ENCODE measurements around the gene CARF.
"Not testable (repeated sequence)": the region's sequence is repeated elsewhere in the genome, so short reads cannot be mapped to it uniquely, and the experiment has no call there.

CARF gene

GRCh38 chr2:202941771-202942170 is 29.7 kb downstream of the CARF start:
- DNase-seq, result no peak

GRCh38 chr2:202944408-202944807 is 32.3 kb downstream of the CARF start:
- no peak for DNase-seq

- DNase-seq, result no peak
These were observed 32.7 kb downstream of the CARF start for GRCh38 chr2:202944816-202945215.

GRCh38 chr2:202945497-202945896 is 33.4 kb downstream of the CARF start:
- no peak for DNase-seq

- DNase-seq, result not testable (repeated sequence)
These were observed 37.3 kb downstream of the CARF start for GRCh38 chr2:202949333-202949732.

GRCh38 chr2:202950592-202950991 is 38.5 kb downstream of the CARF start:
- DNase-seq, result peak; percentile 68 to 87 (median 83)

GRCh38 chr2:202960524-202960923 is 48.4 kb downstream of the CARF start:
- DNase-seq, result no peak

- no peak for DNase-seq
These were observed 51.6 kb downstream of the CARF start for GRCh38 chr2:202963712-202964111.

GRCh38 chr2:202965810-202966460 is 53.9 kb downstream of the CARF start:
- DNase-seq, result peak; percentile 88 to 94 (median 93)

GRCh38 chr2:202969404-202969803 is 57.3 kb downstream of the CARF start:
- not testable (repeated sequence) for DNase-seq

GRCh38 chr2:202976809-202977208 is 64.7 kb downstream of the CARF start:
- no peak for DNase-seq

- DNase-seq, result no peak
These were observed 70.9 kb downstream of the CARF start for GRCh38 chr2:202982779-202983491.

- no peak for DNase-seq
These were observed 77.7 kb downstream of the CARF start for GRCh38 chr2:202989749-202990148.

- no peak for DNase-seq
These were observed 78.4 kb downstream of the CARF start for GRCh38 chr2:202990501-202990900.

GRCh38 chr2:202997113-202997512 is 85.0 kb downstream of the CARF start:
- peak; percentile 68 to 93 (median 88) for DNase-seq

GRCh38 chr2:203002054-203002821 is 90.2 kb downstream of the CARF start:
- DNase-seq, result no peak

- no peak for DNase-seq
These were observed 91.6 kb downstream of the CARF start for GRCh38 chr2:203003716-203004115.

GRCh38 chr2:203014456-203015199 is 102.6 kb downstream of the CARF start, which contains the start of gene NBEAL1:
NBEAL1 (plus strand) TSS chr2:203014875; CDS start chr2:203016385, 1,510 bp downstream.
- peak; percentile 99 to 100 (median 100) for DNase-seq

- DNase-seq, result no peak
These were observed 104.6 kb downstream of the CARF start for GRCh38 chr2:203016716-203017115.

- no peak for DNase-seq
These were observed 106.1 kb downstream of the CARF start for GRCh38 chr2:203018181-203018580.

GRCh38 chr2:203019142-203019541 is 107.1 kb downstream of the CARF start:
- no peak for DNase-seq

GRCh38 chr2:203021991-203022390 is 109.9 kb downstream of the CARF start:
- DNase-seq, result no peak

GRCh38 chr2:203022751-203023150 is 110.7 kb downstream of the CARF start:
- no peak for DNase-seq

Data from suppressor macrophage treated with lipopolysaccharide for 1 hour (primary cell).